AG10803 (cell line): ENCODE measurements around the gene UBASH3A.

Experiments
- DNase-seq: peaks from one replicate; pipeline ENCODE4 v3.0.0; 2010; ENCODE audit warnings: low read depth
- H3K4me3 ChIP-seq: 2 replicates; pipeline ENCODE4 v1.5.1; 2011; ENCODE audit warnings: mild to moderate bottlenecking, low read length, control low read depth
- CTCF ChIP-seq: conservative IDR thresholded peaks from 2 replicates; pipeline ENCODE4 v1.5.1; 2011; ENCODE audit warnings: mild to moderate bottlenecking, low read length, control low read depth, inconsistent platforms

The UBASH3A gene

GRCh38 chr21:42489006-42489563 lies 85.4 kb downstream of the UBASH3A start:
- no peak for TF ChIP-seq CTCF
- H3K4me3 ChIP-seq, result no peak overlapping the region
- no peak for DNase-seq

GRCh38 chr21:42489991-42490390 lies 86.3 kb downstream of the UBASH3A start:
- TF ChIP-seq CTCF, result no peak
- no peak for DNase-seq
- no peak overlapping the region for H3K4me3 ChIP-seq

GRCh38 chr21:42490720-42491119 lies 87.0 kb downstream of the UBASH3A start:
- no peak overlapping the region for H3K4me3 ChIP-seq
- TF ChIP-seq CTCF, result no peak
- no peak for DNase-seq

- H3K4me3 ChIP-seq, result no peak overlapping the region
- no peak for DNase-seq
- no peak for TF ChIP-seq CTCF
Observed at GRCh38 chr21:42491328-42491727, 87.6 kb downstream of the UBASH3A start.

GRCh38 chr21:42492201-42492600 lies 88.5 kb downstream of the UBASH3A start:
- DNase-seq, result no peak
- no peak overlapping the region for H3K4me3 ChIP-seq
- no peak for TF ChIP-seq CTCF

- no peak for DNase-seq
- TF ChIP-seq CTCF, result no peak
- H3K4me3 ChIP-seq, result no peak overlapping the region
Observed at GRCh38 chr21:42493109-42494060, 89.7 kb downstream of the UBASH3A start.

- no peak overlapping the region for H3K4me3 ChIP-seq
- no peak for TF ChIP-seq CTCF
- no peak for DNase-seq
Observed at GRCh38 chr21:42495027-42495426, 91.3 kb downstream of the UBASH3A start.
